GM23338 (cell line): ENCODE results near the gene HCAR2.

Source experiments
- CTCF ChIP-seq, 2 experiments: fragments of 200-600 bp in 1 of 2; sonication (generic) in 1 of 2; conservative IDR thresholded peaks; 2 replicates each; pipeline versions ENCODE4 v1.5.1 to v1.6.1; 2016 to 2017; ENCODE audit warnings: antibody characterized with exemption in 2 of 2, low read depth in 2 of 2, mild to moderate bottlenecking in 2 of 2, moderate library complexity in 1 of 2
- POLR2AphosphoS5 ChIP-seq: IDR thresholded peaks from 2 replicates; pipeline ENCODE4 v1.6.1; 2016; ENCODE audit warnings: antibody characterized with exemption, low read depth
- ZNF114 ChIP-seq: fragments of 250-450 bp; sonication (Bioruptor Pico); IDR thresholded peaks from 2 replicates; pipeline ENCODE4 v1.5.0; 2020; ENCODE audit warnings: mild to moderate bottlenecking, moderate library complexity

GRCh38 chr12:122738571-122738970 lies 35.4 kb upstream of the HCAR2 start:
- TF ChIP-seq CTCF (conservative IDR thresholded peaks at IDR 0.05; ENCODE audit: low read depth in 2 of 2): no peak
- no peak for TF ChIP-seq ZNF114 (CRISPR knock-in tag)
- TF ChIP-seq POLR2AphosphoS5: no peak
